GM18519 (cell line): ENCODE measurements around the gene CEL.
"Not testable (repeated sequence)": the region's sequence is repeated elsewhere in the genome, so short reads cannot be mapped to it uniquely, and the experiment has no call there.

Experiments used
- ATAC-seq: cut with Tn5 transposase; IDR thresholded peaks from one replicate; pipeline ENCODE4 v1.9.1; 2021; ENCODE audit warnings: mild to moderate bottlenecking, moderate library complexity; ENCODE audit not compliant: unreplicated experiment, low FRiP score

Gene CEL

GRCh38 chr9:133063159-133063499, 1.3 kb downstream of the CEL start:
- no peak for ATAC-seq

- ATAC-seq: no peak
Measured at GRCh38 chr9:133063500-133064231, 1.9 kb downstream of the CEL start.

DNA sequence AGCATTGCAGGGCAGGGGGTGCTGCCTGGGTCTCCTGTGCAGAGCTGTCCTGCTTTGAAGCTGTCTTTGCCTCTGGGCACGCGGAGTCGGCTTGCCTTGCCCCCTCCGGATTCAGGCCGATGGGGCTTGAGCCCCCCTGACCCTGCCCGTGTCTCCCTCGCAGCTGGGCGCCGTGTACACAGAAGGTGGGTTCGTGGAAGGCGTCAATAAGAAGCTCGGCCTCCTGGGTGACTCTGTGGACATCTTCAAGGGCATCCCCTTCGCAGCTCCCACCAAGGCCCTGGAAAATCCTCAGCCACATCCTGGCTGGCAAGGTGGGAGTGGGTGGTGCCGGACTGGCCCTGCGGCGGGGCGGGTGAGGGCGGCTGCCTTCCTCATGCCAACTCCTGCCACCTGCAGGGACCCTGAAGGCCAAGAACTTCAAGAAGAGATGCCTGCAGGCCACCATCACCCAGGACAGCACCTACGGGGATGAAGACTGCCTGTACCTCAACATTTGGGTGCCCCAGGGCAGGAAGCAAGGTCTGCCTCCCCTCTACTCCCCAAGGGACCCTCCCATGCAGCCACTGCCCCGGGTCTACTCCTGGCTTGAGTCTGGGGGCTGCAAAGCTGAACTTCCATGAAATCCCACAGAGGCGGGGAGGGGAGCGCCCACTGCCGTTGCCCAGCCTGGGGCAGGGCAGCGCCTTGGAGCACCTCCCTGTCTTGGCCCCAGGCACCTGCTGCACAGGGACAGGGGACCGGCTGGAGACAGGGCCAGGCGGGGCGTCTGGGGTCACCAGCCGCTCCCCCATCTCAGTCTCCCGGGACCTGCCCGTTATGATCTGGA, 2.7 kb downstream of the CEL start:
- ATAC-seq: no peak

DNA sequence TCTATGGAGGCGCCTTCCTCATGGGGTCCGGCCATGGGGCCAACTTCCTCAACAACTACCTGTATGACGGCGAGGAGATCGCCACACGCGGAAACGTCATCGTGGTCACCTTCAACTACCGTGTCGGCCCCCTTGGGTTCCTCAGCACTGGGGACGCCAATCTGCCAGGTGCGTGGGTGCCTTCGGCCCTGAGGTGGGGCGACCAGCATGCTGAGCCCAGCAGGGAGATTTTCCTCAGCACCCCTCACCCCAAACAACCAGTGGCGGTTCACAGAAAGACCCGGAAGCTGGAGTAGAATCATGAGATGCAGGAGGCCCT, 3.2 kb downstream of the CEL start:
- ATAC-seq: no peak

- ATAC-seq: no peak
Measured at GRCh38 chr9:133066181-133066983, 4.6 kb downstream of the CEL start.

GRCh38 chr9:133067006-133067405, 5.2 kb downstream of the CEL start:
- ATAC-seq: no peak

- ATAC-seq: no peak
Measured at GRCh38 chr9:133067813-133068212, 6.0 kb downstream of the CEL start.

GRCh38 chr9:133068431-133068830, 6.7 kb downstream of the CEL start:
- ATAC-seq: not testable (repeated sequence)

DNA sequence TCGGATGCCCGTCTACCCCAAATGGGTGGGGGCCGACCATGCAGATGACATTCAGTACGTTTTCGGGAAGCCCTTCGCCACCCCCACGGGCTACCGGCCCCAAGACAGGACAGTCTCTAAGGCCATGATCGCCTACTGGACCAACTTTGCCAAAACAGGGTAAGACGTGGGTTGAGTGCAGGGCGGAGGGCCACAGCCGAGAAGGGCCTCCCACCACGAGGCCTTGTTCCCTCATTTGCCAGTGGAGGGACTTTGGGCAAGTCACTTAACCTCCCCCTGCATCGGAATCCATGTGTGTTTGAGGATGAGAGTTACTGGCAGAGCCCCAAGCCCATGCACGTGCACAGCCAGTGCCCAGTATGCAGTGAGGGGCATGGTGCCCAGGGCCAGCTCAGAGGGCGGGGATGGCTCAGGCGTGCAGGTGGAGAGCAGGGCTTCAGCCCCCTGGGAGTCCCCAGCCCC, 8.8 kb downstream of the CEL start:
- not testable (repeated sequence) for ATAC-seq

DNA sequence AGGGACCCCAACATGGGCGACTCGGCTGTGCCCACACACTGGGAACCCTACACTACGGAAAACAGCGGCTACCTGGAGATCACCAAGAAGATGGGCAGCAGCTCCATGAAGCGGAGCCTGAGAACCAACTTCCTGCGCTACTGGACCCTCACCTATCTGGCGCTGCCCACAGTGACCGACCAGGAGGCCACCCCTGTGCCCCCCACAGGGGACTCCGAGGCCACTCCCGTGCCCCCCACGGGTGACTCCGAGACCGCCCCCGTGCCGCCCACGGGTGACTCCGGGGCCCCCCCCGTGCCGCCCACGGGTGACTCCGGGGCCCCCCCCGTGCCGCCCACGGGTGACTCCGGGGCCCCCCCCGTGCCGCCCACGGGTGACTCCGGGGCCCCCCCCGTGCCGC, 9.2 kb downstream of the CEL start:
- not testable (repeated sequence) for ATAC-seq

GRCh38 chr9:133071484-133072150, 9.8 kb downstream of the CEL start:
- ATAC-seq: no peak

- ATAC-seq: not testable (repeated sequence)
Measured at GRCh38 chr9:133072210-133072609, 10.4 kb downstream of the CEL start.

- no peak for ATAC-seq
Measured at GRCh38 chr9:133073086-133074014, 11.6 kb downstream of the CEL start.

DNA sequence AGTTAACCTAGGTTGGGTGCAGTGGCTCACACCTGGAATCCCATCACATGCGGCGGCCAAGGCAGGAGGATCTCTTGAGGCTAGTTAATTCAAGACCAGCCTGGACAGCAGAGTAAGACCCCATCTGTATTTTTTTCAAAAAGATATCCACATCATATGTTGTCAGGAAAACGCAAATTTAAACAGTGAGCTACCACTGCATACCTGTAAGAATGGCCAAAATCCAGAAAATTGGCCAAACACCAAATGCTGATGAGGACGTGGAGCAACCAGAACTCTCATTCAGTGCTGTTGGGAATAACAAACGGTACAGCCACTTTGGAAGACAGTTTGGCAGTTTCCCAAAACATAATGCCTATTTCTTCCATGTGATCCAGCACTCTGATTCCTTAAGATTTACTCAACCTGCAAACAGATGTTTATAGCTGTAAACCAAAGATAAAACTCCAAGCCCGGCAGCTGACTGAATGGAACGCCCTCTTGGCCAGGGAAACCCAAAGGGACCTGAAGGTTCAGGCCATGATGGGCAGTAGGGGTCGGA, 12.4 kb downstream of the CEL start:
- no peak for ATAC-seq

DNA sequence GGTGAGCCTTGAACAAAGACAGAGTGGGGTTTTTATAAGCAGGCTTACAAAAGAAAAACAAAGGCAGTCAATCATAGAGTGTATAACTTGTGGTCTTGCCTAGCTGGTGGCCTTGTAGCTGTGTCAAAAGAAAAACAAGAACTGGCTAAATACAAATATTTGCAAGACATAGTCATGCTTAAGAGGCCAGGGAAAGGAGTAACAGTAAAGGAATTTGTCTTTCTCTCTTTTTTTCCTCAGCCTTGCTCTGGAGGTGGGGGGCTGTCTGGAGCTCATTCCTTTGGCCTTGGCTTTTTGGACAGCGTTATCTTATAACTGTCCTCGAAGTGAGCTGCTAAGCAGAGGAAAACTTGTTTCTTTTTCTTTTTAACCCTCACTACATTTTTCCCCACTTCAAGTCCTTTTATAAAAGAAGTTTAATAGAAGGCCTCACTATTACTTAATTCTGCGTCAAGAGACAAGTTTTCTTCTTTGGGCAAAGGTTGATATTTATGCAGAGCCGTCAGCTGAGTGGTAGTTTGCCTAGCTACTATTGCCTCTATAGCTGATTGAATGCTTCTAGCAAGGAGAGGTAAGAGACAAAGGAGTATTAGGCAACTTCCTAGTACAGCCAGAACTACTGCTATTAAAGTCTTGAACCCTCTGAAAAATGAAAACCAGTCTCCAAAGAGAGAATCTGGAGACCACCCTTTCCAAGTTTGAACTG, 14.3 kb downstream of the CEL start:
- no peak for ATAC-seq

DNA sequence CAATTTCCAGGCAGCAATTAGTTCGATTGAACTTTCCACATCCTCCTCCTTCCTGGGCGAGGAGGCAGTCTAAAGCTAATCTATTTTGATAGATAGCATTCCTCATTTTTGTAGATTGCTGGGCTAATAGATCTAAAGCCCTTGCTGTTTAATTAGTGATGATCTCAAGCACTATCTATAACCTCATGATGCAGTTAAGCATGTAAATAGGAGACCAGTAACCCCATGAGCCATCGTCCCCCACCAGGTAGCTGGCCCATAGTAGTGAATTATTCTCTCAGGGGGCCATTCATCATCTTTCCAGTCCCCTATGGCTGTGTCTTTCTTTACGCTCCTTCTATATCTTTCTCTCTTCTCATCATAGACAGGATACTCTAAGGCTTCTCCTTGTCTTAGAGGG, 14.9 kb downstream of the CEL start:
- ATAC-seq: no peak

GRCh38 chr9:133078486-133078885, 16.7 kb downstream of the CEL start:
- ATAC-seq: no peak

- ATAC-seq: no peak
Measured at GRCh38 chr9:133080161-133080560, 18.4 kb downstream of the CEL start.
